NCI-H1930 (cell line): Measurements from ENCODE around the gene C2CD3.

Experiments used
- DNase-seq, 2 experiments: peaks; one replicate each; lab custom pipeline; 2025; lab: John Stamatoyannopoulos, UW

Gene C2CD3

GRCh38 chr11:74018331-74019005, 152.3 kb downstream of the C2CD3 start:
- no peak for DNase-seq

GRCh38 chr11:74017631-74018030, 153.2 kb downstream of the C2CD3 start:
- DNase-seq = no peak

GRCh38 chr11:74015919-74016684, 154.7 kb downstream of the C2CD3 start:
- no peak for DNase-seq

GRCh38 chr11:74014880-74015279, 155.9 kb downstream of the C2CD3 start:
- no peak for DNase-seq

GRCh38 chr11:74013141-74013540, 157.7 kb downstream of the C2CD3 start:
- DNase-seq = no peak

GRCh38 chr11:74012074-74012809, 158.6 kb downstream of the C2CD3 start:
- no peak for DNase-seq

- no peak for DNase-seq
Observed at GRCh38 chr11:74011360-74012073, 159.3 kb downstream of the C2CD3 start.

- DNase-seq = no peak
Observed at GRCh38 chr11:74010306-74011300, 160.2 kb downstream of the C2CD3 start.

- no peak for DNase-seq
Observed at GRCh38 chr11:74009675-74010305, 161.0 kb downstream of the C2CD3 start.

GRCh38 chr11:74009230-74009547, 161.6 kb downstream of the C2CD3 start:
- DNase-seq = no peak

- DNase-seq = no peak
Observed at GRCh38 chr11:74008373-74009229, 162.2 kb downstream of the C2CD3 start, which contains the start of gene UCP3. Gene UCP3 (minus strand): TSS chr11:74009085. CDS start chr11:74007042, 2,043 bp downstream.

- DNase-seq = no peak
Observed at GRCh38 chr11:74007691-74008372, 163.0 kb downstream of the C2CD3 start.

GRCh38 chr11:74006743-74007304, 164.0 kb downstream of the C2CD3 start:
- no peak for DNase-seq

- no peak for DNase-seq
Observed at GRCh38 chr11:74005721-74006517, 164.9 kb downstream of the C2CD3 start.

GRCh38 chr11:74004759-74005615, 165.8 kb downstream of the C2CD3 start:
- no peak for DNase-seq

- DNase-seq = no peak
Observed at GRCh38 chr11:74004046-74004695, 166.6 kb downstream of the C2CD3 start.
